GM13977 (cell line): ENCODE data around the gene SERPINA10.
"Not testable (repeated sequence)": the region's sequence is repeated elsewhere in the genome, so short reads cannot be mapped to it uniquely, and the experiment has no call there.

Experiments
- DNase-seq: peaks from one replicate; pipeline ENCODE4 v3.0.0; 2012; ENCODE audit warnings: low spot score
- CTCF ChIP-seq: IDR thresholded peaks from 2 replicates; pipeline ENCODE4 v1.5.1; 2012; ENCODE audit warnings: mild to moderate bottlenecking, control low read depth; ENCODE audit not compliant: insufficient read depth; ENCODE audit errors: extremely low read depth, missing control alignments
- in situ Hi-C: fragments of 300-500 bp; cut with MboI; formaldehyde crosslinking; loops from one replicate; pipeline ENCODE4 v1.12.0; 2022; ENCODE audit warnings: low sequenced_read_pairs, low pct_unique_long_range_greater_than_20kb, mixed read lengths, inconsistent platforms; ENCODE audit not compliant: unreplicated experiment

SERPINA10 gene

GRCh38 chr14:94306047-94306978, 13.2 kb upstream of the SERPINA10 start:
- TF ChIP-seq CTCF = no peak
- DNase-seq = no peak
- in situ Hi-C loops = no loop called here

- TF ChIP-seq CTCF = no peak
- no peak for DNase-seq
- in situ Hi-C loops = no loop called here
These were observed 12.6 kb upstream of the SERPINA10 start for GRCh38 chr14:94305620-94306019.

GRCh38 chr14:94304243-94304642, 11.2 kb upstream of the SERPINA10 start:
- no peak for TF ChIP-seq CTCF
- in situ Hi-C loops = no loop called here
- no peak for DNase-seq

- no peak for TF ChIP-seq CTCF
- DNase-seq = no peak
- in situ Hi-C loops = no loop called here
These were observed 10.0 kb upstream of the SERPINA10 start for GRCh38 chr14:94303111-94303510.

GRCh38 chr14:94298130-94298529, 5.1 kb upstream of the SERPINA10 start:
- no peak for DNase-seq
- no peak for TF ChIP-seq CTCF
- in situ Hi-C loops = no loop called here

- DNase-seq, in situ Hi-C loops: not testable (repeated sequence)
These were observed 3.1 kb upstream of the SERPINA10 start for GRCh38 chr14:94296181-94296545.

GRCh38 chr14:94295360-94296180, 2.5 kb upstream of the SERPINA10 start:
- no peak for TF ChIP-seq CTCF
- DNase-seq = no peak
- in situ Hi-C loops = no loop called here
